ENCODE data around the gene PDE11A.
"Not testable (repeated sequence)": the region's sequence is repeated elsewhere in the genome, so short reads cannot be mapped to it uniquely, and the experiment has no call there.

Gene PDE11A

DNA sequence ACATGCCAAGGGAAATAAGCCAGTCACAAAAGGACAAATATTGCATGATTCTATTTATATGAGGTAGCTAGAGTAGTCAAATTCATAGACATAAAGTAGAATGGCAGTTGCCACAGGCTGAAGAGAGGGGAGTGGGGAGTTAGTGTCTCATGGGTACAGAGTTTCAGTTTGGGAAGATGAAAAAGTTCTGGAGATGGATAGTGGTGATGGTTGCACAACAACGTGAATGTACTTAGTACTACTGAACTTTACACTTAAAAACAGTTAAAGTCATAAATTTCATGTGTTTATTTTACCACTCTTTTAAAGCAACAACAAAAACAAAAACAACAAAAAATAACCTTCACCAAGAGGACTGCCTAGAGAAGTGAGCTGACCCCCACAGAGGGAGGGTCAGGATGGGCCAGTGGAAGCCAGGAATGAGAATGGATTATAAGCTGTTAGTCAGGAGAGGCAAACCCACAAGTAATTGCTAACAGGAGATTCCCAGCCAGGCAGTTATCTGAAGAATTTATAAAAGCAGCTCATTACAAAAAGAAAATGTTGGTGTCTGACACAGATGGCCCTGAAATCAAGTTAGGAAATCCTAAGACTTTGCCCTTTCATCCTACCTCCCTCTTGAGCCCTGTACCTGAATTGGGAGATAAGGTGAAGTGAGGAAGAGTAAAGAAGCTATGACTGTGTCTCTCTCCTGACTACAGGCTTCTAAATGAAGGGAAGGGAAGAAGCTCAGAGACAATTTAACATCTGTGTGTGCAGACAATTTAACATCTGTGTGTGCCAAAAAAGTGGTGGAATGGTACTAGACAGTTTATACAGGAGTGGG is 263.4 kb downstream of the PDE11A start:
- DNase-seq, result no peak

DNA sequence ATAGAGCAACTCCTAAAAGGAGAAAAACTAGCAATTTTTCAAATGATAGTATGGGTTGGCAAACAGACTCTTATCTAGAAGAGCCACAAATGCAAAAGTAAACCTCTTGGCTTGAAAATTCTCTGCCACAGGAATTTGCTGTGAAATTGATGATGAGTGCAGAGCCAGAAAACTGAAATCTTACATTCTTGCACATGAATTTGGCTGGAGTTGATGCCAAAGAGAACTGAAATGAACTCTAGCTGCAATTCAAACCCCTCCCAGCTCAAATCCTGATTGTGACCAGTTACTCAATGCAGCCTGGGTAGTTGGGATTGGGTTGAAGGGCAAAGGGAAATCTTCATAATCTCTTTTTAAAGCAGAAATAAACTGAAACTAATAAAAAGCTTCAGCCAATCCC is 266.6 kb downstream of the PDE11A start:
- DNase-seq, result no peak

DNA sequence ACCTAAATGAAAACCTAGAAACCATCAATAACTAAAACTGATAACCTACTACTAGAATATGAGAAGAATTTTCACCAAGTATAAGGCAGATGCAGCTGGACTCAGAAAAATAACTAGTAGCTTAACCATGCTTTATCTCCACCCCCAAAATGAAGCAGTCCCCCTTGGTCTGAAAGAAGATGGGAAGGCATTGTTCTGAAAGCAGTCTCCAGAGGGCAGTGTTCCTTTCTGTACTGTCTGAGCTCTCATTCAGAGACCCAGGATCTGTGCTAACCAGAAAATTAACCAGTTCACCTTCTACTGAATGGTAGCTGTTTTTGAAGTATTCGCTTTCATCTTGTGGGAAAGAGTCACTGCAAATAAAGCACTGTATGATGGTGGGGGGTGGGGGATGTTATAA is 273.0 kb downstream of the PDE11A start:
- peak; percentile 1 for DNase-seq

DNA sequence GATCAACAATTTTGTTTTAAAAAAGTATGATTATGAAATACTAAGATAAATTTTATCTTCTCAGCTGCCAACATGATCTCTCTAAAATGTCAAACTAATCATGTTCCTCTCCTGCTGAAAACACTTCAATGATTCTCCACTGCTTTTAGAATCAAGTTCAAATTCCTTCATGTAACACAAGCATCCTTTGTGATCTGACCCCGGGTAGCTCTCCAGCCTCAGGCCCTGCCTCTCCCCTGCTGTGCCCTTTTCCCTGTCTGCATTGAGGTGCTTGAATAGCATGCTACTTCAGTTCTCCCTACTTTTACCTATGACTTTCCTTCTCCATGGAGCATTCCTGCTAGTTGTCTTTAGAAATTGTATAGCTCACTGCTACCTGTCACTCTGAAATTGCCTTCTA is 274.8 kb downstream of the PDE11A start:
- no peak for DNase-seq

DNA sequence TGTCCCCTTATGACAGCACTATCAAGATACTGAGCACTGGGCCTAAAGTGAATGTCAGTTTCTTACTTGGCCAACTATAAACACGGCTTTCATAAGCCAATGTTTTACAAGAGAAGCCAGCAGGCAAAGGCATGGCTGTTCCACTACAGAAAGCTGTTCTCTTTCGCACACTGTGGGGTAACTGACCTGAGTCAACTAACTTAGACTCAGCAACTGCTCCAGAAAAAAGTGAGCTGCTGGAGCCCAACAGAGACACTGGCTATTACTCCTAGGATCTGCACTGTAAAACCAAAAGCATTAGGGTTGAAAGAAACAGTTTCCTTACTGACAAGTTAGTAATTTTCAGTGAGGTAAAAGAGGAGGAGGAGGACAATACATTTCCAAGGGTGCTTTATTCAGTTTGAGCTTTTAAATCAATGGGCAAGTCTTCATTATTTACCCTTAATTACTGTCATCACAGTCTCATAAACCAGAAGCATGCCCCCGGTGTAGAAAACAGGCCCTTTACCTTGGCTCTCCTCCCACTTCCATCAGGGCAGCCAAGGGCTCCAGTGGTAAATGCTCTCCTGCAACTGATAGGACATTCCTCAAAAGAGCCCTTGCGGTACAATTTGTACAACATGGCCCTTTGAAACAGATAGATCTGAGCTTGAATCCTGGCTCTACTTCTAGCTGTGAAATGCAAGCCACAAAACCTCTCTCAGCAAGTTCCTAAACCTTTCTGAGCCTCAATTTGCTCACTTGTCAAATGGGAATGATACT is 275.7 kb downstream of the PDE11A start:
- no peak for DNase-seq

DNA sequence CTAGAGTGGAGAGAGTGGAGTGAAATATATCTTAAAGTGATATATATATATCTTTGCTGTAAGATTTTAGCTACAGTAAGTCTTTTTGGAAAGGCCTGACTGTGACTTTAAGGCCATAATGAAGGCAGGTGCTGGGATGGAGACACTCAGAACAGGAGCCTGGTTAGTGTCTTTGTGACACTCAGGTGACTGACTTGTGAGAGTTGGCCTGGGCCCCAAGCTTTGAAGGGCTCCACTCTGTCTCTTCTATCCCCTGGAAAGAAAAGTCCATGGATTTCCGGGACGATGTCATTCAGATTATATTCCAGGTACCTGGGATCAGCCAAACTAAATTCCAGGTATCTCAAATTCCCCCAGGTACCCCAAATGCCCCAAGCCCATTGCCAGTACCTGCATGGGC is 276.6 kb downstream of the PDE11A start:
- DNase-seq, result no peak

DNA sequence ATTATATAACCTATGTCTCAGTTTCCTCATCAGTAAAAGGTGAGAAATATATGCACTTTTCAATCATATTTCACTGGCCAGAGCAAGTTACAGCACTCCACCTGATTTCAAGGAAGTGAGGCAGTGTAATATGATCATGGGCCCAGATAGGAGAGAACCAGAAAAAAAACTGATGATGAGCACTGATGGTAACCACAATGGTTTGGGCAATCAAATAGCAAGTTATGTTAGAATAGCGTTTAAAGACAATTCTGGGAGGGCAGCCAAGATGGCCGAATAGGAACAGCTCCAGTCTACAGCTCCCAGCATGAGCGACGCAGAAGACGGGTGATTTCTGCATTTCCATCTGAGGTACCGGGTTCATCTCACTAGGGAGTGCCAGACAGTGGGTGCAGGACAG is 287.4 kb downstream of the PDE11A start:
- DNase-seq, result not testable (repeated sequence)

DNA sequence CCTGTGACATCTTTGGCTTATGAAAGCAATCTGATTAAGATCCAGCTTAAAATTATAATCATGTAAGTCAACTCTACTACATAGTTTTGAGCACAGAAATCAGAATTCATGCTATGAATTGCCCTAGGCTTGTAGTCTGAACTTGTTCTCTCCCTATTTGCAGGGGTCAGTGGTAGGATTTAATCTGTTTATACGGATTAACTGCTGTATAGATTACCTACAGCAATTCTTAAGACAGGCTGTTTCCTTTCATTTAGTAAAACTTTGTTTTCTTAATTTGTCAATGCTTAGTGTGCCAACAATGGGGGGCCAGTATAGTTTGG is 287.9 kb downstream of the PDE11A start:
- no peak for DNase-seq

DNA sequence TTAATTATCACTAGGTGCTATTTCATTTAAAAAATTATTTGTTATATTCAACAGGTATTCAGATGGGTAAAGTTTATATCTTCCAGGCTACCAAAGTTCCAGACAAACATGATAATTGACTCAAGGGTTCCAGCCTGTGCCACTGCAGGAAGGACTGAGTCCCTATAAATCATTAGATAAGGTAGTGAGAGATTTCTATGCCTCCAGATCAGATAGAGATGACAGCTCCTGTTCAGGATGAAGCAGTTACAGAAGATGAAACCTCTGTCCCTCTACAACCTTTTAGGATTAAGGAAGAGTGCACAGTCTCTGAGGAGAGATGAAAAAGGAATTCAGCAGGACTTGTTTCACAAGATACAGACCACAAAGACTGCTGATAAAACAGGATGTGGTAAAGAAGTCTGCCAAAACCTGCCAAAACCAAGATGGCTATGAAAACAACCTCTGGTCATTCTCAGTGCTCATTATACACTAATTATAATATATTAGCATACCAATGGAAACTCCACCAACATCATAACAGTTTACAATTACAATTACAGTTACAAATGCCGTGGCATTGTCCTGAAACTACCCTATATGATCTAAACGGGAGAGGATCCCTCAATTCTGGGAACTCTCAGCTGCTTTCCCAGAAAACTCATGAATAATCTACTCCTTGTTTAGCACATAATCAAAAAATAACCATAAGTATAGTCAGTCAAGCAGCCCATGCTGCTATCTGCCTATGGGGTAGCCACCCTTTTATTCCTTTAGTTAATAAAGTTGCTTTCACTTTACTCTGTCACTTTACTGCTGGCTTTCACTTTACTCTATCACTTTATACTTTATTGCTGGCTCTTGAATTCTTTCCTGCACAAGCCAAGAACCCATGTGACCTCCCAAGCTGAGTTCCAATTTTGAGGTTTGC is 288.5 kb downstream of the PDE11A start:
- no peak for DNase-seq

DNA sequence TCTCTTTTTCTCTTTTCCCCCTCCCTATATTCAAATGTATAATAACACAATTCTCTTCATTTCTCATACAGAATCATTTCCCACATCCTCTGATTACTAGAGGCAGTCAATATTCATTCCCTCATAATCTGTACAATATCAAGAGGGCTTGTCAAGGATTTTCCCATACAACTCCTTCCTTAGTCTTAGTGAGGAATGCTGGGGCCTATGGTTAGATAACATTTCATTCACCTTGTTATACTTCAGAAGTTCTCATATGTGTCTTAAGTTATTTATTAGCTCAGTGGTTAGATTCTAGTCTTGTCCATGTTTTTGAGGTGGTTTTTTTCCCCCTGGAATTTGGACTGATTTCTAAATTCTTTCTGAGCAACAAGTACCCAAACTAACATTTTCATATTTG is 289.5 kb downstream of the PDE11A start:
- DNase-seq, result no peak

DNA sequence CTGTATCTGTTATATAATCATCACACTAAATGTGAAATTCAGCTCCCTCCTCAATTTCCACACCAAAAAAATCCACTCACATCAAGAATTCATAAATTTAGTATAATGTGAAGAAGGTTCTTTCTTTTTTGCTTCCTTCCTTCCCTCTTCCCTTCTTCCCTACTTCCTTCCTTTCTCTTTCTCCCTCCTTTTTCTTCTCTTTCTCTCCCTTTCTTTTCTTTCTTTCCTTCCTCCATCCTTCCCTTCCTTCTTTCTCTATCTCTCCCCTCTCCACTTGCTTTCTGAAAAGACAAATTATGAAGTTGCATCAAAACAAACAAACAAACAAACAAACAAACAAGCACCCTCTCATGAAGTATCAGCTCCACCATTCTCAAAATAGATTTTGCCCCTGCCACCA is 290.0 kb downstream of the PDE11A start:
- DNase-seq, result no peak

DNA sequence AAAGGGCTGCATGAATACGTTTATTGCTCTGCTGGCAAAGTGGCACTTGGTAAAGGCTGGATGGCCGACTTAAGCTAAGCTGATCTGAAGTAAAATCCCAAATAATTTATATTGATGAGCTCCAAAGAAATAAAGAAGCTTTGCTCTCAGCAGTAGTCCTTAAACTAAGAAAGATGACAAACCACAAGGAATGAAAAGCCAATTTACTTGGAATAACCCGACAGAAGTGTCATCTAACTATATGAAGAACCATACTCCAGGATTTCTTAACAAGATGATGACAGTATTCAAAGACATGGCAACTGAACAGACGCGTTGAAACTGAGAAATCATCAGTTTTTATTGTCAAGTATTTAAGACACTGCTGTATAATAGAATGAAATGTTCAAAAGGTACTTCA is 294.1 kb downstream of the PDE11A start:
- DNase-seq, result no peak

DNA sequence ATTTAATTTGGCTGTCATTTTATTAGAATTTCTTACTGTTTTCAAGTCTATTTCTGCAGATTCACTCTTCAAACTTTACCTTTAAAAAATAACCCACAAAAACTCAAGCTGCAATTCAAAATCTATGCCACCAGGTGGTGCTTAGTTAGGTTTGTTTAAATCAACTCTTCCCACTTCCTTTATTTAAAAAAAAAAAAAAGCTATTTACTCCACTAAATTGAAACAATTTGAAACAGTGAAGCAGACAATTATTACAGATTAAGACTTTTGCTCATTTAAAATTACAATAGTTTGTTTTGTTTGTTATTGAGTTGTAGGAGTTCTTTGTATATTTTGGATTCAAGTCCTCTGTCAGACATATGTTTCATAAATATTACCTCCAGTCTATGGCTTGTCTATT is 300.0 kb downstream of the PDE11A start:
- DNase-seq, result no peak

DNA sequence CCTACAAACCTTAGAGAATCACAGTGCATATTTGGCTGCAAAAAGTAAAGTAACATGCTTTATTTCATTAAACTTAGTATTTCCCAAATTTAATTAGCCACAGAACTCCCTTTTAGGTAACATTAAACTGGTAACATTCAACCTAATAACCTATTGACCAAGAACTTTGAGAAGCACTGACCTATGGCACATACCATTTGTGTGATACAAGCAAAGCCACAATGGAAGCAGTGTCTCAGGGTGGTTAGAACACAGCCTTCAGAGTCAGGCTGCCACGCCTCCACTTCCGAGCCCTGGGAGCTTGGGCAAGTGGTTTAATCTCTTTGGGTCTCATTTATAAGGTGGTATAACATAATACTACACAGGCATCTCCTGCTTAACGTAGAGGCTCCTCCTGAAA is 301.4 kb downstream of the PDE11A start:
- DNase-seq, result no peak

DNA sequence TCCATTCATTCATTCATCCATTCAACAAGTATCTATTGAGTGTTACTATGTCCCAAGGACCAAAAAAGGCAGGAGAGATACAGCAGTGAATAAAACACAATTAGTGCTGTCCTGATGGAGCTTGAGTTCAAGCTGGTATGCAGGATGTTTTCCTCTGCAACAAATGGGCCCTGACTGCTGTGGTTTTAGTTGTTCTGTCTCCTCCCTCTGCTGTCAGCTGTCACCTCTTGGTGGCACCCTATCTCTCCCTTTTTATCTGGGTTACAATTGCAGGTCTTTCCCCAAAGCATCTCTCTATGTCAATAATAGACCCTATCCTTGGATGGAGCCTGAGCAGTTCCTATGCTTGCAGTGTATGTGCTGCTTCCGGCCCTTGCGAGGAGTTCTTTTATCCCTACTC is 304.8 kb downstream of the PDE11A start:
- no peak for DNase-seq

DNA sequence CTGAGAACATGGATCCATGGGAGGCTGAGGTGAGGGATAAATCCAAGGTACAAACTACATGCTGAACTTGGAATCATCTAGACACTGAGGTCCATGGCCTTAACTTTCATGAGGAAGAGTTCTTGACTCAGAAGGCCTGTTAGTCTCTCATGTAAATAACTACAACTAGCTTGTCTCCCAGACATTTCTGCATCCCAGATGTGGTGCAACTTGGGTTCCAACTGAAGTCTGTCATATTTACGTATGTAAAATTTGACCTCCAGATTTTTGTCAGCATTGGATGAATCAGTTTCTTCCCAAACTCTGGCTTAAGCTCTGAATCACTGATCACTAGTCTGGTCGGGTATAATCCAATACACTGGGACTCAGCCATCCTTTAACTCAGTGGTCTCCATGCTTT is 306.9 kb downstream of the PDE11A start:
- DNase-seq, result no peak

DNA sequence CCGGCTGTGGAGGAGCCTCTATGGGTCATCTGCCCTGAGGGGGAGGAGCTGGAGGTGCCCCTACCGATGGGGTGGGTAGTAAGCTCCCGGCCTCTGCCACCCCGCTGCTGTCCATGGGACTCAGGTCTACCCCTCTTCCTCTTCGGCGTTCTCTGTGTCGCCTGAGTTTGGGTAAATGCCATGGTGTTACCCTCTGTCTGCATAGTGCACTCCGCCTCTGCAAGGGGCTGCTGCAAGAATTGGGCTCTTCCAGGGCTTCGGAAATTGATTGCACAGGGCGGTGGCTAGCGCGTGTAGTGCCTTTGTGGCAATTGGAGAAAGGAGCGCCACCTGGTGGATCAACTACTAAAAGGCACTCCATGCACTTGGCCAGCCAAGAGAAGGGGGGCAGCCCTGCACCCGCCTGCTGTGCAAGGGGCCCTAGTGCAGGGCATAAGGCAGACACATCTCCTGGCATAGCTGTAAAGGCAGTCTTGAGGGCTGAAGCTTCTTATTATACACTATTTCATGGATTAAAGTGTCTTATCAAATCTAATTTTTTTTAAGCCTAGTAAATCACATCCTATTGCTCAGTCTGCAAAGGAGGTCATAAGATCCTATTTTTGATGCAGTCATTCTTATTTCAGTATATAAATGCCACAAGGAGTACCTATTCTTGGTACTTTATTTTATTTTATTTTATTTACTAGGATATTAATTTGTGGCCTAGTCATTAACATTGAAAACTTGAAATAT is 308.9 kb downstream of the PDE11A start:
- peak; percentile 68 for DNase-seq

DNA sequence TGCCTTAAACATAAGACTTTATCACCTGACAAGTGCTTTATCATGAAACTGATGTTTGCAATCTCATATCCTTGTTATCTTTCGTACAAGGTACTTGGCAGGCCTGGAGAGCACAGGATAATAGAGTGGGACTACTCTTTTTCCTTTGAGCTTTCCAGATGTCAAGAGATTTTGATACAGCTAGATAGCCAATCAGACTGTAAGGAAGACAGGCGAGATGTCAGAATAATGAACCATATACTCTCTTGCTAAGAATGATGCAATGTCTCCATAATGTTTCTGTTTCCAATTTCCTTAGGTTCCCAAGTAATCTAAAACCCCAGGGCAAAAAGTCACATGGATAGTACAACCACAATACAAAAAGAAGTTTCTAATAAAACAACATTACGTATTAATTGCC is 313.1 kb downstream of the PDE11A start:
- no peak for DNase-seq

DNA sequence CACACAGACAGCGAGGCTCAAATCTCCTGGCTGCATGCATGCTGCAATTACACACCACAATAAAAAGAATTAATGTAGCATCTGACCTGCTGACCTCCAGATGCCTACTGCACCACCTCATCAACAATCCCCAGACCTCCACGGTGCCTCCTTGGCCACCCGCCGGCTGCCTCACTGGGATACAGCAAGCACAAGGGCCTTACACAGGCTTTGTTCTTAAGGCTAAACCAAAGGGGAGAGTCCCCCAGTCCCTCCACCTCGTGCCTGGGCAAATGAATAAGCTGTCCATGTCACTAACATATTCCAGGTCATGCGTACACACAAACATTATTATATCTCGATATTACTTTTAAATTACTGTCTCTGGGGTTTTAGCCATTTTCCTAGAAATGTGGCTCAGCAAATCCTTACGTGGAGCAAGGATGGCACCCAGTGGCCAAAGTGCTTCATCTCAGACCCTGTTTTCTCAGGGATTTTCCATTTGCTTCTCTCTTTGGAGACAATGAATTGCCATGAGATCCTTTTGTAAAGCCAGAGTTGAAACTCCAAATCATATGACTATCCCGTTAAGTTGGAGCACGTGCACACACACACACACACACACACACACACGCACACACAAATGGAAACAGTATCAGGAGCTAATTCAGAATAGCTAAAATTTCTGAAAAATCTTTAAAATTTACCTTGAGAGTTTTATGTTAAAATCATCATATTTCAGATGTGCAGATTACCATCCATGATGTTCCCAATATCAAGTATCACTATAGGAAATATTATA is 313.8 kb downstream of the PDE11A start:
- DNase-seq, result peak; percentile 46

DNA sequence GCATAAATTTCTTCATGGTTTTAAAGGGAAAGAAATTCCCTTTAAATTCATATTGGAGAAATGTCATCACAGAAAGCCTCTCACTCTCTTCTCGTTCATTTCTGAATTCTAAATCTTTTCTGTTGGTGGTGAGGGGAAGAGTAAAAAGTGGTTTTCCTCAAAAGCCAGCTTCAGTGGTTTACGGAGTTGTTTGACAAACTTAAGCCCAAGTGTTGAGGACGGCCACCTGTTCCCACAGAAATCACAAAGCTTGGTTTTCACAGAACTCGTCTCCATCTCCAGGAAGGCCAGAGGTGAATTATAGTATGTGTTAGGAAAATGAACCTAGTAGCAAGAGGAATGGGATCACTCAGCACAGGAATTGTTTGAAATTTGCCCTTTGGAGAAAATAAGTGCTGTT is 316.2 kb downstream of the PDE11A start:
- DNase-seq, result no peak

DNA sequence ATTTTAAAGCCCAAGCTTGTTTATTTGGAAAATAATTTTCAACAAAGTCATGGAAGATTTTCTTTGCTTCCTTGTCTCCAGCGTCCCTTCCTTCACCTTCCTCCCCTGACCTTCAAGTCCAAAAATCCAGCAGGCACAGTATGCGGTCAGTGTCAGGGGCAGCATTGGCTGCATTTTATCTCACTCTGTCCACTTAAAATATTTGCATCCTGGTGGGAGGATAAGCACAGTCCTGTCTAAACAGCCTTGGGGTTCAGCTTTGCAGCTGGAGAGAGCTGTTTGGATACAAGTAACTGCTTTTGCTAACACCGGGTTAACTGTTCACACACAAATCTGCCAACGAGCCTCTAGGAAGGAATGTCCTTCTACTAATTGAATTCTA is 318.1 kb downstream of the PDE11A start:
- peak; percentile 21 for DNase-seq
